ENCODE measurements around the gene CXCL9.
A peak's percentile ranks its signal among the peaks of the same experiment; 100 is the strongest.
"Not testable (repeated sequence)": the region's sequence is repeated elsewhere in the genome, so short reads cannot be mapped to it uniquely, and the experiment has no call there.

The CXCL9 gene

GRCh38 chr4:76011700-76012387 is 4.5 kb upstream of the CXCL9 start:
- DNase-seq = peak; percentile 73

- DNase-seq = no peak
Observed at GRCh38 chr4:76011018-76011670, 3.8 kb upstream of the CXCL9 start.

- no peak for DNase-seq
Observed at GRCh38 chr4:76010576-76010975, 3.3 kb upstream of the CXCL9 start.

- no peak for DNase-seq
Observed at GRCh38 chr4:76009311-76009710, 2.0 kb upstream of the CXCL9 start.

- DNase-seq = no peak
Observed at GRCh38 chr4:76003620-76004019, 3.7 kb downstream of the CXCL9 start.

- DNase-seq = no peak
Observed at GRCh38 chr4:76003035-76003434, 4.3 kb downstream of the CXCL9 start.

GRCh38 chr4:76002176-76002575 is 5.1 kb downstream of the CXCL9 start:
- peak; percentile 12 for DNase-seq

GRCh38 chr4:76001700-76002099 is 5.6 kb downstream of the CXCL9 start:
- DNase-seq = no peak

GRCh38 chr4:76000279-76000678 is 7.0 kb downstream of the CXCL9 start:
- DNase-seq = no peak

- not testable (repeated sequence) for DNase-seq
Observed at GRCh38 chr4:75998525-75999147, 8.7 kb downstream of the CXCL9 start.

GRCh38 chr4:75997946-75998345 is 9.4 kb downstream of the CXCL9 start:
- no peak for DNase-seq

GRCh38 chr4:75997081-75997480 is 10.2 kb downstream of the CXCL9 start:
- no peak for DNase-seq

GRCh38 chr4:75995727-75996126 is 11.6 kb downstream of the CXCL9 start:
- peak; percentile 51 for DNase-seq

GRCh38 chr4:75992462-75992861 is 14.8 kb downstream of the CXCL9 start:
- DNase-seq = no peak

GRCh38 chr4:75989846-75990528 is 17.3 kb downstream of the CXCL9 start:
- no peak for DNase-seq

GRCh38 chr4:75985116-75985515 is 22.2 kb downstream of the CXCL9 start:
- peak; percentile 82 for DNase-seq

- no peak for DNase-seq
Observed at GRCh38 chr4:75980576-75980975, 26.7 kb downstream of the CXCL9 start.

- no peak for DNase-seq
Observed at GRCh38 chr4:75976177-75976576, 31.1 kb downstream of the CXCL9 start.

GRCh38 chr4:75973766-75974165 is 33.5 kb downstream of the CXCL9 start:
- no peak for DNase-seq

- no peak for DNase-seq
Observed at GRCh38 chr4:75968084-75968483, 39.2 kb downstream of the CXCL9 start.

GRCh38 chr4:75963558-75963957 is 43.8 kb downstream of the CXCL9 start:
- no peak for DNase-seq

- DNase-seq = not testable (repeated sequence)
Observed at GRCh38 chr4:75962072-75962471, 45.2 kb downstream of the CXCL9 start.

GRCh38 chr4:75958546-75958945 is 48.8 kb downstream of the CXCL9 start:
- peak; percentile 17 for DNase-seq
